Measurements from ENCODE around the gene DLX1. TPM values are rescaled to one million over a fixed set of nuclear protein-coding genes. Genes with fewer than 3 reads are reported as not detected.

Gene DLX1
- total and polyA plus RNA-seq, 12 donors = 0.11 to 1.4 (median 0.53) TPM; not detected in 5

GRCh38 chr2:172047566-172048507 lies 37.5 kb upstream of the DLX1 start:
- no peak overlapping the region for H3K4me3 ChIP-seq
- H3K4me1 ChIP-seq (replicated peaks in 1 of 2) = no peaks in the 10 kb centered on the region
- no peak overlapping the region for H3K27ac ChIP-seq
- H3K36me3 ChIP-seq (replicated peaks in 1 of 2) = no peaks in the 10 kb centered on the region
- DNase-seq = no peak
- 94 to 97% (median 96%) methylated on average over 8 of the region's 8 CpGs for WGBS, 4 donors
- intact Hi-C loops (cut with DNase I) = no loop called here
- no peaks in the 10 kb centered on the region for H3K9me3 ChIP-seq (replicated peaks in 1 of 3)
- TF ChIP-seq POLR2A (IDR thresholded peaks at IDR 0.05) (no peak), CTCF (IDR thresholded peaks at IDR 0.05) (no peak)
- no peaks in the 10 kb centered on the region for H3K27me3 ChIP-seq

- 88 to 95% (median 89%) methylated on average over 6 of the region's 6 CpGs for WGBS, 4 donors
- Histone ChIP-seq H3K4me1 (replicated peaks in 1 of 2) (no peaks in the 10 kb centered on the region), H3K9me3 (replicated peaks in 1 of 3) (no peaks in the 10 kb centered on the region), H3K27me3 (no peaks in the 10 kb centered on the region), H3K36me3 (replicated peaks in 1 of 2) (no peaks in the 10 kb centered on the region), H3K4me3 (no peak overlapping the region), H3K27ac (no peak overlapping the region)
- no peak for DNase-seq
- intact Hi-C loops (cut with DNase I) = no loop called here
- no peak for TF ChIP-seq CTCF (IDR thresholded peaks at IDR 0.05)
- no peak for TF ChIP-seq POLR2A (IDR thresholded peaks at IDR 0.05)
These were observed 36.5 kb upstream of the DLX1 start for GRCh38 chr2:172048508-172049503.

- H3K4me3 ChIP-seq = no peak overlapping the region
- WGBS, 4 donors = 90 to 96% (median 92%) methylated on average over 2 of the region's 2 CpGs
- H3K27ac ChIP-seq = no peak overlapping the region
- H3K27me3 ChIP-seq = no peaks in the 10 kb centered on the region
- TF ChIP-seq CTCF (IDR thresholded peaks at IDR 0.05) = no peak
- TF ChIP-seq POLR2A (IDR thresholded peaks at IDR 0.05) = no peak
- H3K4me1 ChIP-seq (replicated peaks in 1 of 2) = no peaks in the 10 kb centered on the region
- no peaks in the 10 kb centered on the region for H3K36me3 ChIP-seq (replicated peaks in 1 of 2)
- no peak for DNase-seq
- intact Hi-C loops (cut with DNase I) = no loop called here
- no peaks in the 10 kb centered on the region for H3K9me3 ChIP-seq (replicated peaks in 1 of 3)
These were observed 35.7 kb upstream of the DLX1 start for GRCh38 chr2:172049567-172050120.
